Caco-2 (cell line): Measurements from ENCODE around the gene PCDH18. TPM values are rescaled to one million over a fixed set of nuclear protein-coding genes. Genes with fewer than 3 reads are reported as not detected.
"Not testable (repeated sequence)": the region's sequence is repeated elsewhere in the genome, so short reads cannot be mapped to it uniquely, and the experiment has no call there.

Experiments
- BruUV-seq: library from RNA; stranded (reverse); fragments of 400-500 nt; replicated peaks from 2 replicates; lab custom pipeline; 2021; lab: Mats Ljungman, UMichigan
- CTCF ChIA-PET: fragments of 300-600 bp; sonication (Branson Sonifier 250); formaldehyde crosslinking; loops from one replicate; lab custom pipeline; 2022; ENCODE audit warnings: antibody characterized with exemption; lab: Charles Lee
- POLR2A ChIA-PET: fragments of 300-600 bp; sonication (Branson Sonifier 250); formaldehyde crosslinking; loops from one replicate; lab custom pipeline; 2022; ENCODE audit warnings: antibody characterized with exemption; lab: Charles Lee
- DNase-seq, 2 experiments: peaks; one replicate each; pipeline versions ENCODE4 v3.0.0 to v3.0.0-alpha.2; 2020 to 2022
- H3K27me3 ChIP-seq: replicated peaks from 2 replicates; pipeline ENCODE4 v1.6.0; 2011; ENCODE audit warnings: low read length; ENCODE audit not compliant: control insufficient read depth, insufficient read depth
- H3K36me3 ChIP-seq: 2 replicates; pipeline ENCODE4 v1.5.1; 2011; ENCODE audit warnings: low read length; ENCODE audit not compliant: control insufficient read depth, insufficient read depth
- H3K4me1 ChIP-seq: fragments of 250-450 bp; sonication (Bioruptor Pico); 2 replicates; pipeline ENCODE4 v1.5.1; 2020; ENCODE audit warnings: mild to moderate bottlenecking
- H3K4me3 ChIP-seq: 2 replicates; pipeline ENCODE4 v1.5.1; 2011; ENCODE audit warnings: low read depth, mild to moderate bottlenecking, control low read depth, low read length
- H3K9me3 ChIP-seq: fragments of 250-450 bp; sonication (Bioruptor Pico); 2 replicates; pipeline ENCODE4 v1.5.1; 2020; ENCODE audit warnings: mild to moderate bottlenecking, moderate library complexity
- H3K27ac Mint-ChIP-seq: one replicate; pipeline ENCODE4 v1.8.0; 2022; ENCODE audit warnings: mixed read lengths; ENCODE audit not compliant: unreplicated experiment
- H3K27me3 Mint-ChIP-seq: one replicate; pipeline ENCODE4 v1.8.0; 2022; ENCODE audit warnings: mixed read lengths; ENCODE audit not compliant: insufficient read depth, unreplicated experiment
- H3K36me3 Mint-ChIP-seq: one replicate; pipeline ENCODE4 v1.8.0; 2022; ENCODE audit warnings: mild to moderate bottlenecking, mixed read lengths; ENCODE audit not compliant: insufficient read depth, unreplicated experiment
- H3K4me1 Mint-ChIP-seq: one replicate; pipeline ENCODE4 v1.8.0; 2022; ENCODE audit warnings: low read depth, mixed read lengths; ENCODE audit not compliant: unreplicated experiment
- H3K4me3 Mint-ChIP-seq: one replicate; pipeline ENCODE4 v1.8.0; 2022; ENCODE audit warnings: mild to moderate bottlenecking, moderate library complexity, mixed read lengths; ENCODE audit not compliant: unreplicated experiment
- H3K9me3 Mint-ChIP-seq: one replicate; pipeline ENCODE4 v1.8.0; 2022; ENCODE audit warnings: mixed read lengths; ENCODE audit not compliant: unreplicated experiment
- intact Hi-C: fragments of 100-400 bp; cut with micrococcal nuclease; formaldehyde crosslinking; loops from one replicate; pipeline ENCODE4 v1.10.0; 2022; ENCODE audit not compliant: unreplicated experiment
- total RNA-seq: library from RNA; stranded (reverse); gene quantifications from 2 replicates; pipeline ENCODE4 v1.2.3, GENCODE V29; 2022
- TF ChIP-seq, protein P1 (sequence below), 2 experiments: fragments of 200-600 bp in 1 of 2; IDR thresholded peaks; 1 replicate in 1 of 2; 2 replicates in 1 of 2; pipeline versions ENCODE4 v1.5.1 to v1.8.0; 2011 to 2022; ENCODE audit warnings: antibody characterized with exemption in 1 of 2, control low read depth in 1 of 2, inconsistent platforms in 1 of 2, low read depth in 1 of 2, low read length in 1 of 2, mild to moderate bottlenecking in 1 of 2, moderate library complexity in 1 of 2; ENCODE audit not compliant: insufficient read depth in 1 of 2, severe bottlenecking in 1 of 2, unreplicated experiment in 1 of 2

PCDH18 gene
- total RNA-seq, 1 experiment from 2014 or later, result 0.29 TPM

DNA sequence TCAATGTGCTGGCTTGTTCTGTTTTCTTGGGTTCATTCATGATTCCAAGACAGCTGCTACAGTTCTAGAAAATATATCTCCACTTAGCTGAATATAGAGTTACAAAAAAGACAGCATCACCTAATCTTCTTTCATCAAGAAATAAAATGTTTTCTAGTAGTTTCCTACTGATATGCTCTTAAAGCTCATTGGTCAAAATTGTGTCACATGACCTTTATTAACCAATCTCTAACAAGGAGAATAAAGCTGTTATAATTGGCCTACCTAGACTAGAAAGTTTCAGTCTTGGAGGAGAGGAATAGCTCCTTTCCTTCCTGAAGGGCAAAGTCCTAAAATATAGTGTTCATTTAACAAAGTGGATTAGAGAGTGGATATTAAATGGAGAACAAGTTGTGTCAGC, 8.1 kb upstream of the PCDH18 start:
- no peak overlapping the region for H3K4me3 ChIP-seq
- H3K27me3 Mint-ChIP-seq, result no peaks in the 10 kb centered on the region
- H3K4me1 Mint-ChIP-seq, result peaks cover 2% of the 10 kb centered on the region
- no peaks in the 10 kb centered on the region for H3K9me3 ChIP-seq
- peaks cover 9% of the 10 kb centered on the region; the same call in 1 of the 2 replicates for H3K4me1 ChIP-seq
- H3K27me3 ChIP-seq, result no peaks in the 10 kb centered on the region
- H3K36me3 Mint-ChIP-seq, result no peaks in the 10 kb centered on the region
- ChIA-PET POLR2A (no interaction called here), CTCF (no interaction called here)
- no TSS peak for BruUV-seq
- no peak overlapping the region for H3K27ac Mint-ChIP-seq
- intact Hi-C loops, result no loop called here
- H3K4me3 Mint-ChIP-seq, result no peak overlapping the region
- no peak for DNase-seq
- H3K9me3 Mint-ChIP-seq, result no peaks in the 10 kb centered on the region
- TF ChIP-seq, protein P1, sequence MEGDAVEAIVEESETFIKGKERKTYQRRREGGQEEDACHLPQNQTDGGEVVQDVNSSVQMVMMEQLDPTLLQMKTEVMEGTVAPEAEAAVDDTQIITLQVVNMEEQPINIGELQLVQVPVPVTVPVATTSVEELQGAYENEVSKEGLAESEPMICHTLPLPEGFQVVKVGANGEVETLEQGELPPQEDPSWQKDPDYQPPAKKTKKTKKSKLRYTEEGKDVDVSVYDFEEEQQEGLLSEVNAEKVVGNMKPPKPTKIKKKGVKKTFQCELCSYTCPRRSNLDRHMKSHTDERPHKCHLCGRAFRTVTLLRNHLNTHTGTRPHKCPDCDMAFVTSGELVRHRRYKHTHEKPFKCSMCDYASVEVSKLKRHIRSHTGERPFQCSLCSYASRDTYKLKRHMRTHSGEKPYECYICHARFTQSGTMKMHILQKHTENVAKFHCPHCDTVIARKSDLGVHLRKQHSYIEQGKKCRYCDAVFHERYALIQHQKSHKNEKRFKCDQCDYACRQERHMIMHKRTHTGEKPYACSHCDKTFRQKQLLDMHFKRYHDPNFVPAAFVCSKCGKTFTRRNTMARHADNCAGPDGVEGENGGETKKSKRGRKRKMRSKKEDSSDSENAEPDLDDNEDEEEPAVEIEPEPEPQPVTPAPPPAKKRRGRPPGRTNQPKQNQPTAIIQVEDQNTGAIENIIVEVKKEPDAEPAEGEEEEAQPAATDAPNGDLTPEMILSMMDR (IDR thresholded peaks at IDR 0.05; ENCODE audit: insufficient read depth in 1 of 2, low read depth in 1 of 2, low read length in 1 of 2, severe bottlenecking in 1 of 2, unreplicated experiment in 1 of 2), result no peak
- H3K36me3 ChIP-seq, result no peaks in the 10 kb centered on the region

DNA sequence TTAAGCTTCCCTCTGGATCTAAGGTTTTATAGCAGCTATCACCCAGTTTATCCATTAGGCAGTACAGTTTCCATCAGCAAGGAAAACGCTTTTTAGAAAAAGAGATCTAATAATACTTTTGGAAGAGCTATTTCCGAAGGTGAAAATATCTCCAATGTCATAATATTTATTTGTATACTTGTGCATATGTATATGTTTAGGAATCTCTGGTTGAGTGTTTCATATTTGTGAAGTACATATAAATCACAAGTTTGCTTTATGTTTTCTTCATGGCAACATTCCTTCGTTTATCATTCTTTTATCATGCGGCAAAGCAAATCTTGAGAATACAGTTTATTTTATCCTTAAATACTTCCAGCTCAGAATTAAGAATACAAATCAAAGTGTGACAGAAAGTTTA, 6.2 kb upstream of the PCDH18 start:
- no peaks in the 10 kb centered on the region for H3K4me1 Mint-ChIP-seq
- H3K27me3 Mint-ChIP-seq, result peaks cover 5% of the 10 kb centered on the region
- Histone ChIP-seq H3K4me3 (no peak overlapping the region), H3K4me1 (peaks cover 9% of the 10 kb centered on the region; the same call in 1 of the 2 replicates), H3K36me3 (no peaks in the 10 kb centered on the region), H3K27me3 (no peaks in the 10 kb centered on the region), H3K9me3 (no peaks in the 10 kb centered on the region)
- DNase-seq, result no peak
- no peaks in the 10 kb centered on the region for H3K9me3 Mint-ChIP-seq
- no peaks in the 10 kb centered on the region for H3K36me3 Mint-ChIP-seq
- POLR2A ChIA-PET, result no interaction called here
- TF ChIP-seq, protein P1 (IDR thresholded peaks at IDR 0.05; ENCODE audit: insufficient read depth in 1 of 2, low read depth in 1 of 2, low read length in 1 of 2, severe bottlenecking in 1 of 2, unreplicated experiment in 1 of 2), result no peak
- H3K4me3 Mint-ChIP-seq, result no peak overlapping the region
- intact Hi-C loops, result no loop called here
- CTCF ChIA-PET, result no interaction called here
- H3K27ac Mint-ChIP-seq, result no peak overlapping the region
- no TSS peak for BruUV-seq

DNA sequence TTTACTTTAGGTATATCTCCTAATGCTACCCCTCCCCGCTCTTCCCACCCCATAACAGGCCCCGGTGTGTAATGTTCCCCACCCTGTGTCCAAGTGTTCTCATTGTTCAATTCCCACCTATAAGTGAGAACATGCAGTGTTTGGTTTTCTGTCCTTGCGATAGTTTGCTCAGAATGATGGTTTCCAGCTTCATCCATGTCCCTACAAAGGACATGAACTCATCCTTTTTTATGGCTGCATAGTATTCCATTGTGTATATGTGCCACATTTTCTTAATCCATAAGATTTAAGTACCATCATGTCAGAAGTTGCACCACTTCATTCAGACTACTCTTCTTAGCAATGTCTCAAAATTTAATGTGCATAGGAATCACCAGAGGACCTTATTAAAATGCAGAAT, 5.5 kb upstream of the PCDH18 start:
- POLR2A ChIA-PET, H3K4me1 ChIP-seq, intact Hi-C loops, CTCF ChIA-PET, H3K27ac Mint-ChIP-seq, BruUV-seq, H3K4me3 ChIP-seq, H3K9me3 ChIP-seq, H3K4me3 Mint-ChIP-seq, H3K27me3 Mint-ChIP-seq, DNase-seq, H3K4me1 Mint-ChIP-seq, H3K9me3 Mint-ChIP-seq, H3K36me3 ChIP-seq, H3K36me3 Mint-ChIP-seq, H3K27me3 ChIP-seq: not testable (repeated sequence)
